Retinal pigment epithelial cell (primary cell): ENCODE measurements around the gene FAM120B.

ENCODE experiments used
- DNase-seq: peaks from one replicate; pipeline ENCODE4 v3.0.0-alpha.2; 2010; ENCODE audit warnings: low read depth
- H3K4me3 ChIP-seq: 2 replicates; pipeline ENCODE4 v1.5.1; 2011; ENCODE audit warnings: mild to moderate bottlenecking, low read length, control low read depth, moderate library complexity
- TF ChIP-seq, protein P1 (sequence below): conservative IDR thresholded peaks from 2 replicates; pipeline ENCODE4 v1.5.1; 2011; ENCODE audit warnings: low read depth, low read length, control low read depth, inconsistent platforms

The FAM120B gene

DNA sequence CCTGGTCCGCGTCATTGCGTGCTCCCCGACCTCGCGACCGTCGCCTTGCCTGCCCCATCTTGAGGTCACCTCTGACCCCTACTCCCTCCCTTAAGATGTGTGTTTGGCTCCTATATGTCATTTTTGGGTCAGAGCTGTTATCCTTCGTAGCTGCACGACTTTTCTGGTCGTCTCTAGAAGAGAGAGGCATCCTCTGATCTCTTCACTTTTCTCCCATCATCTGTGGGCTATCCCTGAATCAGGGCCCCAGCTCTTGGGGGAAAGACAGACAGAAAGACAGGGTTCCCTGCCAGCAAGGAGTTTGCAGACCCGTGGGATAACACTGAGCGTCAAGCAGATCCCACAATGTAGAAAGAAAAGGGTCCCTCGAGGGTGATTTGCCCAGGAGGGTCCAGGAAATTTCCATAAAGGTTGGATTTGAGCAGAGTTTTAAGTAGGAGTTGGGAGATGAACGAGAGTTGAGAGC, 555 bp downstream of the FAM120B start:
- TF ChIP-seq, protein P1, sequence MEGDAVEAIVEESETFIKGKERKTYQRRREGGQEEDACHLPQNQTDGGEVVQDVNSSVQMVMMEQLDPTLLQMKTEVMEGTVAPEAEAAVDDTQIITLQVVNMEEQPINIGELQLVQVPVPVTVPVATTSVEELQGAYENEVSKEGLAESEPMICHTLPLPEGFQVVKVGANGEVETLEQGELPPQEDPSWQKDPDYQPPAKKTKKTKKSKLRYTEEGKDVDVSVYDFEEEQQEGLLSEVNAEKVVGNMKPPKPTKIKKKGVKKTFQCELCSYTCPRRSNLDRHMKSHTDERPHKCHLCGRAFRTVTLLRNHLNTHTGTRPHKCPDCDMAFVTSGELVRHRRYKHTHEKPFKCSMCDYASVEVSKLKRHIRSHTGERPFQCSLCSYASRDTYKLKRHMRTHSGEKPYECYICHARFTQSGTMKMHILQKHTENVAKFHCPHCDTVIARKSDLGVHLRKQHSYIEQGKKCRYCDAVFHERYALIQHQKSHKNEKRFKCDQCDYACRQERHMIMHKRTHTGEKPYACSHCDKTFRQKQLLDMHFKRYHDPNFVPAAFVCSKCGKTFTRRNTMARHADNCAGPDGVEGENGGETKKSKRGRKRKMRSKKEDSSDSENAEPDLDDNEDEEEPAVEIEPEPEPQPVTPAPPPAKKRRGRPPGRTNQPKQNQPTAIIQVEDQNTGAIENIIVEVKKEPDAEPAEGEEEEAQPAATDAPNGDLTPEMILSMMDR: no peak
- no peak for DNase-seq
- H3K4me3 ChIP-seq: peak overlapping the region; percentile 91

DNA sequence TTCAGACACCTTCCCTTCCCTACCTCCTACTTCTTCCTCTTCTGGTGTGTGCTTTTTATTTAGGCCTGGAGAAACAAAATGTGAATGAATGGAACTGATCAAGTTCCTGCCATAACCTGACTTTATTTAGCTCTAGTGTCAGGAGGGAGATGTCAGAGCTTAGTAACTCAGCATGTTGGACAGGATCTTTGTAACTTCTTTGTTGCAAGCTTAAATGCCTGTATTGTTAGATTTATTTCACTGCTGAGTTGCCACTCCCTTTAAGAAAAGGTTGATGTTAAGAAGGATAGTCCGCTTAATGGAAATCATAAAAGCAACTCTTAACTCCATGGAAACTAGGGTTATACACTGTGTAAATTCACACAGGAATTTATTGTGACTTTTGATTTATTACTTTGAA, 2.2 kb downstream of the FAM120B start:
- no peak for DNase-seq
- no peak overlapping the region for H3K4me3 ChIP-seq
- TF ChIP-seq, protein P1: no peak

DNA sequence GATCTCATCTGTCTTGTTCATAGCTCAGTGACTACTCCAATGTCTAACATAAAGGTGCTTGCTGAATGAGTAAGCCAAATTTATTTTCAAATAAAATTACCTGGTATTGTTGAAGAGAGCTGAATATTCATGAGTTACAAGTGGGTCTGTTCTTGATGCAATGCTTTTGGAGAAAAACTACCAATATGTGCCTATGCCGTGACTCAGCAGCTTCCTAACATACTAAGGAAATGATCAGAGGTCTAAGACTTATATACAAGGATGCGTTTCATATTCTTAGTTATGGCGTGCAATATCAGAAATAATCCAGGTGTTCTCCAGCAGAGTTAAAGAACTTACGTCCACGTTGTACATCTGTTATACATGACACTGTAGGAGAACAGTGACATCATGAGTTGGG, 5.1 kb downstream of the FAM120B start:
- TF ChIP-seq, protein P1: no peak
- no peak for DNase-seq
- no peak overlapping the region for H3K4me3 ChIP-seq

DNA sequence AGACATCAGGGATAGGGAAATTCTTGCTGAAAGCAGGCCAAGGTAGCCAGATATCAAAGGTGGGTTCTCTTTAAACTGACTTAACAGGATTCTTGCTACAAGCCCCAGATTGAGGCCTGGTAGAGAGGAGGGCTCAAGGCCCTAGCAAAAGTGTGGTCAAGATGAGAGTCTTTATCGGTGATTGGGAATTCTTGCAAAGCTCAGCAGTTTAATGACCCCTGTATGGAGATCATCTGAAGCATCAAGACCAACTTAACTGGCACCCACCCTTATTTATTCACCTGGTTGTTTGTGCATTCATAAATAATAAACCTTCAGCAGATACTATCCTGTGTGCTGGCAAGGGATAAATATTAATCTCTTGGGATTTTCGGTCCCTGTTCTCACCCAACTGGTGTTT, 6.3 kb downstream of the FAM120B start:
- no peak overlapping the region for H3K4me3 ChIP-seq
- no peak for DNase-seq
- TF ChIP-seq, protein P1: no peak

DNA sequence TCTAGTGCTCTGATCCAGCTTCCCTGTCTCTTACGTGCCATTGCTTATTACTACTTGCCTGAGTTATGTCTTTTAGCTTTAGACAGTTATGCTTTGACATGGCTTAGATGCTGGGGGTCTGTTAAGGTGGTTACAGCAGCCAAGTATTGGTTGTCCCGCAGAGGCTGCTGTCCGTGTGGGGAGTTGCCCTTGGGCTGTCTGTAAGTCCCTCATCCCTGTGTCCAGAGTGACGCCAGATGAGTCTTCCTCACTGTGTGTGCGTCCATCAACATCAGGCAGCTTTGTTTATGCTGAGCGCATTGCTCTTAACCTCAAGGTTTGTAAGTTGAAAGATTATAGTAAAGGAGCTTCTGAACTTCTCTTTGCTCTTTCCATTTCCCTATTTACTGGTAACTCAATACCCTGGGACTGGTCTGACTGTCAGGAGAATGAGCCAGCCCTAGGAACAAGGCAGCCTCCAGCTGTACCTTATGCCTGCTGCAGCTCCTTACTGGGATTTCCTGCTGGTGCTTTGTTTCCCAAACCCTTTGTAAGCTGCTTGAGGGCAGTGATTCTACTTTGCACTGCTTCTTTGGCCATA, 7.2 kb downstream of the FAM120B start:
- no peak for DNase-seq
- TF ChIP-seq, protein P1: no peak
- H3K4me3 ChIP-seq: no peak overlapping the region

DNA sequence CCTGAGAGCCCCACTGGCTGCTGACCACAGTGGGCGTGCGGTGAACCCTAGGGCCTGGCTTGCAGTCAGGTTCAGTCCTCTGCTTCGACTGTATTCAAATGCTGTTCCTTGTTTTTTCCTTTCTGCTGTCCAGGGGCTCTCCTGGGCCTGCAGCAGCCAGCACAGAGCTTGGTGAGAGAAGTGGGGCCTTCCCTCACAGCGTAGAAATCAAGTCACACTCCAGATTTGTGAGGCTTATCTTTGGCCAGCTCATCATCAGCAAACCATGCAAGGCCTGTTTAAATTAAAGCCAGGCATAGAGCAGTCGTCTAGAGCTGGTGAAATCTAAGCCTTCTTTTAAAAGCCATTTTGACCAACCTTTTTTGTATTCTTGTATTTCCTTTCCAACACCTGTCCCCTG, 8.4 kb downstream of the FAM120B start:
- H3K4me3 ChIP-seq: no peak overlapping the region
- DNase-seq: no peak
- TF ChIP-seq, protein P1: no peak

DNA sequence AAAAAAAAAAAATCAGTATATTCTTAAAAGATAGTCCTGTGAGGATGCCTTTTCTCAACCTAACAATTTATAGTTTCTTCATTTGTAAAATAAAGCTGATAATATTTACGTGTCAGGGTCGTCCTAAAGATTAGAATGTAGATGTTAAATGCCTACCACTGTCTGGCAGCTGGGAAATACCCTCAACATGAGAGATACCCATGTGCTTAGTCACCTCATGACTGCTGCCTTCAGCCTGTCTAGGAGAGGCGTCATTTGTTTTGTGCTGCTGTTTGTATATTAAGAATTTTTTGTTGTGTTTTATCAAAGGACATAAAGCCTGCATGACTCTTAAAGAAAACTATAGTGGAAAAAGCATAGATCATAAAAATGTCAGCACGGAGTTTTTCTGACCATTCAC, 9.5 kb downstream of the FAM120B start:
- H3K4me3 ChIP-seq: no peak overlapping the region
- no peak for DNase-seq
- TF ChIP-seq, protein P1: no peak
